HG02678 (cell line): ENCODE measurements around the gene FCN2.

Source experiments
- ATAC-seq: cut with Tn5 transposase; IDR thresholded peaks from one replicate; pipeline ENCODE4 v1.9.1; 2021; ENCODE audit warnings: mild to moderate bottlenecking, moderate library complexity; ENCODE audit not compliant: unreplicated experiment

Gene FCN2

GRCh38 chr9:134867917-134868750 lies 12.5 kb upstream of the FCN2 start:
- no peak for ATAC-seq

- ATAC-seq = no peak
These were observed 11.7 kb upstream of the FCN2 start for GRCh38 chr9:134868751-134869553.

GRCh38 chr9:134869554-134870300 lies 10.9 kb upstream of the FCN2 start:
- no peak for ATAC-seq

- no peak for ATAC-seq
These were observed 10.3 kb upstream of the FCN2 start for GRCh38 chr9:134870301-134870694.

GRCh38 chr9:134870746-134871662 lies 9.6 kb upstream of the FCN2 start:
- ATAC-seq = no peak

- no peak for ATAC-seq
These were observed 8.8 kb upstream of the FCN2 start for GRCh38 chr9:134871697-134872340.

GRCh38 chr9:134872482-134873231 lies 8.0 kb upstream of the FCN2 start:
- no peak for ATAC-seq

GRCh38 chr9:134875371-134875770 lies 5.2 kb upstream of the FCN2 start:
- no peak for ATAC-seq

GRCh38 chr9:134877541-134877940 lies 3.1 kb upstream of the FCN2 start:
- ATAC-seq = no peak

- no peak for ATAC-seq
These were observed 736 bp upstream of the FCN2 start for GRCh38 chr9:134879664-134880483.

GRCh38 chr9:134881313-134881670 lies 682 bp downstream of the FCN2 start:
- no peak for ATAC-seq

GRCh38 chr9:134882204-134882785 lies 1.7 kb downstream of the FCN2 start:
- no peak for ATAC-seq

GRCh38 chr9:134883040-134883782 lies 2.6 kb downstream of the FCN2 start:
- ATAC-seq = no peak

GRCh38 chr9:134884492-134884891 lies 3.9 kb downstream of the FCN2 start:
- no peak for ATAC-seq

GRCh38 chr9:134885001-134885678 lies 4.5 kb downstream of the FCN2 start:
- no peak for ATAC-seq

GRCh38 chr9:134885679-134886412 lies 5.2 kb downstream of the FCN2 start:
- no peak for ATAC-seq
